ENCODE measurements around the gene HMCN1. TPM values are rescaled to one million over a fixed set of nuclear protein-coding genes. Genes with fewer than 3 reads are reported as not detected.

The HMCN1 gene
- total RNA-seq, 2 donors from 2014 or later, result 6.5 to 7.4 TPM

GRCh38 chr1:185704181-185704580, 30.0 kb upstream of the HMCN1 start:
- Histone ChIP-seq H3K27me3 (ENCODE audit: control insufficient read depth, insufficient read depth, low read length, poor library complexity, severe bottlenecking) (no peaks in the 10 kb centered on the region), H3K27ac (ENCODE audit: low read depth, low read length) (no peak overlapping the region), H3K4me1 (ENCODE audit: control insufficient read depth, insufficient read depth, low read length) (no peaks in the 10 kb centered on the region), H3K9me3 (ENCODE audit: control insufficient read depth, low read length) (peaks cover 12% of the 10 kb centered on the region), H3K4me3 (ENCODE audit: low read length) (no peak overlapping the region), H3K9ac (ENCODE audit: extremely low read depth, low read length, poor library complexity, severe bottlenecking) (no peak overlapping the region), H3K36me3 (ENCODE audit: control insufficient read depth, insufficient read depth, low read length) (no peaks in the 10 kb centered on the region)
- Mint-ChIP-seq H3K9me3 (peaks cover 24% of the 10 kb centered on the region), H3K4me3 (no peak overlapping the region), H3K36me3 (ENCODE audit: low read depth) (no peaks in the 10 kb centered on the region), H3K27me3 (ENCODE audit: insufficient read depth) (peaks cover 33% of the 10 kb centered on the region), H3K27ac (no peak overlapping the region), H3K4me1 (peaks cover 5% of the 10 kb centered on the region)
- 94 to 100% methylated on average over 1 to 3 of the region's 3 CpGs for WGBS, 2 experiments (ENCODE audit: insufficient coverage in 1 of 2, insufficient read length in 1 of 2)
- no peak for TF ChIP-seq CTCF (conservative IDR thresholded peaks at IDR 0.05)
- DNase-seq, result no peak

- Mint-ChIP-seq H3K36me3 (ENCODE audit: low read depth) (no peaks in the 10 kb centered on the region), H3K27ac (no peak overlapping the region), H3K27me3 (ENCODE audit: insufficient read depth) (no peaks in the 10 kb centered on the region), H3K4me1 (no peaks in the 10 kb centered on the region), H3K4me3 (no peak overlapping the region), H3K9me3 (peaks cover 3% of the 10 kb centered on the region)
- H3K9me3 ChIP-seq (ENCODE audit: control insufficient read depth, low read length), result no peaks in the 10 kb centered on the region
- no peak for TF ChIP-seq CTCF (conservative IDR thresholded peaks at IDR 0.05)
- no peak overlapping the region for H3K4me3 ChIP-seq (ENCODE audit: low read length)
- no peak overlapping the region for H3K27ac ChIP-seq (ENCODE audit: low read depth, low read length)
- no peak for DNase-seq
- no peaks in the 10 kb centered on the region for H3K4me1 ChIP-seq (ENCODE audit: control insufficient read depth, insufficient read depth, low read length)
- H3K27me3 ChIP-seq (ENCODE audit: control insufficient read depth, insufficient read depth, low read length, poor library complexity, severe bottlenecking), result no peaks in the 10 kb centered on the region
- 89% methylated on average over 3 of the region's 3 CpGs; no CpG with 5 or more reads in 1 of the 2 experiments for WGBS, 2 experiments (ENCODE audit: insufficient coverage in 1 of 2, insufficient read length in 1 of 2)
- H3K9ac ChIP-seq (ENCODE audit: extremely low read depth, low read length, poor library complexity, severe bottlenecking), result no peak overlapping the region
- no peaks in the 10 kb centered on the region for H3K36me3 ChIP-seq (ENCODE audit: control insufficient read depth, insufficient read depth, low read length)
These were observed 18.1 kb upstream of the HMCN1 start for GRCh38 chr1:185716095-185716494.

GRCh38 chr1:185719021-185719420, 15.2 kb upstream of the HMCN1 start:
- TF ChIP-seq CTCF (conservative IDR thresholded peaks at IDR 0.05), result peak; percentile 70
- H3K27me3 Mint-ChIP-seq (ENCODE audit: insufficient read depth), result no peaks in the 10 kb centered on the region
- H3K4me3 Mint-ChIP-seq, result no peak overlapping the region

More at GRCh38 chr1:185719021-185719420, 15.2 kb upstream of the HMCN1 start:
- no peak overlapping the region for H3K4me3 ChIP-seq (ENCODE audit: low read length)
- H3K27ac ChIP-seq (ENCODE audit: low read depth, low read length), result no peak overlapping the region
- Mint-ChIP-seq H3K4me1 (no peaks in the 10 kb centered on the region), H3K36me3 (ENCODE audit: low read depth) (no peaks in the 10 kb centered on the region), H3K27ac (no peak overlapping the region), H3K9me3 (no peaks in the 10 kb centered on the region)
- no peaks in the 10 kb centered on the region for H3K27me3 ChIP-seq (ENCODE audit: control insufficient read depth, insufficient read depth, low read length, poor library complexity, severe bottlenecking)
- no peaks in the 10 kb centered on the region for H3K4me1 ChIP-seq (ENCODE audit: control insufficient read depth, insufficient read depth, low read length)
- WGBS, 2 experiments (ENCODE audit: insufficient coverage in 1 of 2, insufficient read length in 1 of 2), result 13 to 42% methylated on average over 2 to 4 of the region's 4 CpGs
- H3K9ac ChIP-seq (ENCODE audit: extremely low read depth, low read length, poor library complexity, severe bottlenecking), result no peak overlapping the region
- no peaks in the 10 kb centered on the region for H3K9me3 ChIP-seq (ENCODE audit: control insufficient read depth, low read length)
- H3K36me3 ChIP-seq (ENCODE audit: control insufficient read depth, insufficient read depth, low read length), result no peaks in the 10 kb centered on the region
- peak; percentile 81 for DNase-seq

Data from endodermal cell (in vitro differentiated cells).